COLO668 (cell line): ENCODE measurements around the gene USB1.

Experiments used
- DNase-seq: peaks from one replicate; lab custom pipeline; 2025; ENCODE audit not compliant: unreplicated experiment; lab: John Stamatoyannopoulos, UW

Gene USB1

DNA sequence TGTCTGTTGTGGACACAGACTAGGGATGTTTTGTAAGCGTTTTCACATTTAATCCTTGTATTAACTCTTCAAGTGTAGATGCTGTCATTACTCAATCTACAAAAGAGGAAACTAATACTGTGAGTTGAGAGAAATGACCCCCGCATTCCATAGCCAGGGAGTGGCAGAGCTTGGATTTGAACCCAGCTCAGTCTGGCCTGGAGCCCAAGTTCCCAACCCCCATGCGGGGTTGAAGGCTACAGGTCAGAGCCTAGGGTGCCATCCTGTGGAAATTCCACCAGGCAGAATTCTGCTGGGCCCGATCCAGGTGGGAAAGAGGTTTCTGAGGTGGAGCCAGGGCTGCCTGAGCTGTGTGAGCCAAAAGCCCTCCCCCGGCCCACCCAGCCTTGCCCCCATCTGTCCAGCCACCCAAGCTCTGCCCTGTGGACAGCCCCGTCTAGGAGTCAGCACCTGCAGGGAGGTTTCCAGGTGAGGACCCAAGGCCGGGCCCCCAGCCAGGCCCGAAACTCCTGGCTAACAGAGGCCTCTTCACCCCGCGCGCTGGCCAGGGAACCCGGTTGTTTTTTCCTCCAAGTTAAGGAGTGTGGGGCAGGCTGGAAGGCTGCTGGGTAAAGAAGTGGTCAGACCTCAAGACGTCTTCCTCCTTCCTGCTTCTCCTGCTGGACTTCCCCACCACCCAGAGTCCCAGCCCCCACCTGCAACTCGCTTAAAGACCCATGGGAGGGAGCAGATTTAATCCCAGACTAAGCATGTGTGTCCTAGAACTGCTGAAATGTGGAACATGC lies 30.0 kb downstream of the USB1 start:
- DNase-seq, result no peak

DNA sequence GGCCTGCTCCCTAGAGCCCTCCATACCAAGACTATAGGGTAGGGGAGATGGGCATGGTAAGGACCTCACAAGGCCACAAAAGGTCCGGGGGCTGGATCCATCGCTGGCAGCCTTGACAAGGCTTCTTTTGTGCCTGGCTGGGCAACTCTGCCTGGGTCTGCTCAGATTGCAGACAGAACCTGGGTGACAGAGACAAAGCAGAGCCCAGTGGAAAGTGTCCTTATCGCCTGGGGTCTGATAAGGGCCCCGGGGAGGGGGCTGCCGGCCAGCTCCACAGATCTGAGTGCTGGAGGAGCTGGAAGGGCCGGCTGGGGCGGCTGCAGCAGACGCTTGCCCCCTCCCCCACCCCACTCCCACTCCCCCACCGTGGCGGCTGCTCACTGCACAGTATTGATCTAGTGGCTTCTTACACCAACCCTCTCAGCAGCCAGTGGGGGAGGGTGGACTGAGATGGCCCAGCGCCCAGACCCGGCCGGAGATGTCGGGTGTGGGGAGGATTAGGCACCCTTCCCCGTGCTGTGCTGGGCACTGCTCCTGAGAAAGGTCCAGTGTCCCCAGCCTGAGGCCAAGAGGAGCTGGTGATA lies 31.6 kb downstream of the USB1 start:
- no peak for DNase-seq

DNA sequence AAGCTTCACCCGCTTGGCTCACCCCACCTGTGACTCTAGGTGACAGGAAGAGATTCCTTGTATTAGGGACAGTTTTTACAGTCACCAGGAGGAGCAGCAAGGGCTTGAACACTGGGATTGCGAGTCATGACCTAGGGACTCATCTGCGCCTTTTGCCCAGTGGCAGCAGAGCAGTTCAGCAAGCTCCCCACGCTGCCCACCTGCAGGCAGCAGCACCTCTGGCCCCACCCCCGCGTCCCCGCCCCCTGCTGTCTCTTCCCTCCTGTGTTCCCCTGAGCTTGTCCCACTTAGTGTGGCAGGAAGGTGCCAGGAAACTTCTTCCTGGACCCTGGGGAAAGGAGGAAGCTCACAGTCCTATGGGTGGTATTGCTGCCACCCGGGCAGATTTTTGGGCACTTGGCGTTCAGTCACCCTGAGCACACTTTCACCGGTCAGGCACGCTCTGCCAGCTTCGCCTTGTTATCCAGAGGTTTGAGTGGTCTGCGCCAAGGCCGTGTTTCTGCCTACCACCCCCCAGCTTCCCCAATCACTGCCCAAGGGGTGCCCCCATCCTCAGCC lies 33.0 kb downstream of the USB1 start:
- DNase-seq, result no peak

DNA sequence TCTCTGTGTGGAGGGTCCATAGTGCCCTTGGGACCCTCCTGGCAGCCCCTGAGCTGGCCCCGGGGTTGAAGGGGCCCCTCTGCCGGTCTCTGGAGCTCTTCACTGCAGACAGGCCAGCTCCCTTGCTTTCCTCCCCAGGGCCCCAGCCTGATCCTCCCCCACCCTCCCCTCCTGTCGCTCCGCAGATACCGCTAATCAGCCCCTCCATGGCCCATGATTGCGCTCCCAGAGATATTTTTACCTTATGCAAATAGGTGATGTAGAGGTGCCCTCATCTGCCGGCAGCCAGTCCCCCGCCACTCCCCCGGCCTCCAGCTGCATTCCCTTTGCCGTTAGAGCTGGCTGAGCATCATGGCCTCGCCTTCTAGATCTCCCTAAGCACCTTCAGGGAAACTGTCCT lies 33.6 kb downstream of the USB1 start:
- no peak for DNase-seq

DNA sequence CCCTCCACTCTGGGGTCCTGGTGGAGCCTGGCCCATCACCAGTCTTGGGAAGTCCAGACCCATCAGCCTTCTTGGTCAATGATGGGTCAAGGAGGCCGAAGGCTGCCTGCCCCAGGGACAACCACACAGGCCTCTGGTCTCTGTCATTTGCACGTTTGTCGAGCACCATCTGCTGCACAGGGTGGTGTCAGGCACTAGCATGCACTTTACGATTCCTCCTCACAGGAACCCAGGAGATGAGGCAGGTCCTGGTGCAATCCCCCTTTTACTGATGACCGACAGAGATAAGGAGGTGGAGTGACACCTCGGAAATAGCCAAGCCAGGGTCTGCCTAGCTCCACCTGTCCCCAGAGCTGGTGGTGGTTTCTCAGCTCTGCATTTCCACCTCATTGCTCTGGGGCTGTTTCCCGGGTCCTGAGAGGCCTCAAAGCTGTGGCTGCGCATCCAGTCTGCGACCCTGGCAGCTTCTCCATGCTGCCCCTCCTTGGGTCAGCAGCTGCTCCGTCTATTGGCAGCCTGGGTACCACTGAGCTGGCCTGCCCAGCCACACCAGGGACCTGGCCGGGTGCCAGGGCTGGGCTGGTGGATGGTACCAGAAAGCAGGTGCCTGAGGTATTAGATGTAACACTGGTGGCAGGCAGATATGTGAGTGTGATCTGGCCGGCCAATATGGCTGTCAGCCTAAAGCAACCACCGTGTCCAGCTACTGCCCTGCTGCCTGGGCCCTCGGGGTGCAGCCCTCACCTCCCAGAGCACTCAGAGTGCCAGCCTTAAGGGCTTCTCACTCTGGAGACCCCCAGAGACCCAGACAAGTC lies 34.4 kb downstream of the USB1 start:
- DNase-seq, result peak; percentile 52

DNA sequence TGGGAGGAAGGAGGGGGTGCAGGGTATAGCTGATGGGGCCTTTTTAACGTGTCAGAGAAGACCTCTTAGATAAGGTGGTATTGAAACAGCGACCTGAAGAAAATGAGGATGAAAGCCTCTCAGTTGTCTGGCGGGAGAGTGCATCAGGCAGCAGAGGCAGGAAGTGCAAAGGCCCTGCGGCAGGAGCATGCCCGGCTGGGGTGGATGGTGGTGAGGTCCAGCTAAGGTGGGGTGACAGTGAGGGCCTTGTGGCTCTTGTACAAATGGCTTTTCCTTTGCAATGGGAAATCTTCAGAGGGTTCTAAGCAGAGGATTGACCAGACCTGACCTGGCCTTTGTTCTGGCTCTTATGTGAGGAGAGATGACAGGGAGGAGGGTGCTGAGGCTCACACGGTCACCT lies 35.7 kb downstream of the USB1 start:
- no peak for DNase-seq

DNA sequence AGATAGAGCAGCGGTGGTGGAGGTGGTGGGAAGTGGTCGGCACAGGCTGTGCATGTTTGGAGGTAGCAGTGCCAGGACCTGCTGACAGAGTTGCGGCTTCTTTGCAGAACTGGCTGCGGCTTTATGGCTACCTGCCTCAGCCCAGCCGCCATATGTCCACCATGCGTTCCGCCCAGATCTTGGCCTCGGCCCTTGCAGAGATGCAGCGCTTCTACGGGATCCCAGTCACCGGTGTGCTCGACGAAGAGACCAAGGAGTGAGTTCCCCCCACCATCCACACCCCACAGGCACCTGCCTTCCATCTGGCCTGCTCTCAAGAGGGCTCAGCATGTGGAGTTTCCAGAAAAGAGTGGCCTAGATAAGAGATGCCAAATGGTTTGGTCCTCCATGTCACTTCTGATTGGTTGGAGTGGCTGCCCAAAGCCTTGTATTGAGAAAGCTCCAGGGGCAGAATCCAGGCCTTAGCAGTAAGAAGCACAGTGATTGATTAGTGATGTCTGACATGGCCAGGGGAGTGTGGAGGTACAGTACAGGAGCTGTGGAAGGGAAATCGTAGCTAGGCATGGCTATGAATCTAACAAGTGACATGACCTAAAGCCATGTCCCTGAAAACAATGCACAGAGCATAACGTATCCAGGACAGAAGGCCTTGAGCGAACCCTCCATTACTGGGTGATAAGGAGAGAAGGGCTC lies 36.3 kb downstream of the USB1 start:
- DNase-seq, result no peak

DNA sequence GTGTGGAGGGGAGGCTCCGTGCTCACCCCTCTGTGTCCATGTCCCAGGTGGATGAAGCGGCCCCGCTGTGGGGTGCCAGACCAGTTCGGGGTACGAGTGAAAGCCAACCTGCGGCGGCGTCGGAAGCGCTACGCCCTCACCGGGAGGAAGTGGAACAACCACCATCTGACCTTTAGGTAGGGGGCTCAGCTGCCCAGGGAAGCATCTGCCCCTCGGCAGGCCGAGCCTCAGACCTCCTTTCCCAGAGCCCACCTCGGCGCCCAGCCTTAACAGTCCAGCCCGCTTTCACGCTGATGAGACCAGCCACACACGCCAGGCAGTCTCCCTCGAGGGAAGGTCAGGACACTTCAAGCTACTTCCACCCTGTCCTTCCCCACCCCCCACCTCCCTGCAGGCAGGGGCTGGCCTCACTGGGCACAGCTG lies 37.0 kb downstream of the USB1 start:
- no peak for DNase-seq

DNA sequence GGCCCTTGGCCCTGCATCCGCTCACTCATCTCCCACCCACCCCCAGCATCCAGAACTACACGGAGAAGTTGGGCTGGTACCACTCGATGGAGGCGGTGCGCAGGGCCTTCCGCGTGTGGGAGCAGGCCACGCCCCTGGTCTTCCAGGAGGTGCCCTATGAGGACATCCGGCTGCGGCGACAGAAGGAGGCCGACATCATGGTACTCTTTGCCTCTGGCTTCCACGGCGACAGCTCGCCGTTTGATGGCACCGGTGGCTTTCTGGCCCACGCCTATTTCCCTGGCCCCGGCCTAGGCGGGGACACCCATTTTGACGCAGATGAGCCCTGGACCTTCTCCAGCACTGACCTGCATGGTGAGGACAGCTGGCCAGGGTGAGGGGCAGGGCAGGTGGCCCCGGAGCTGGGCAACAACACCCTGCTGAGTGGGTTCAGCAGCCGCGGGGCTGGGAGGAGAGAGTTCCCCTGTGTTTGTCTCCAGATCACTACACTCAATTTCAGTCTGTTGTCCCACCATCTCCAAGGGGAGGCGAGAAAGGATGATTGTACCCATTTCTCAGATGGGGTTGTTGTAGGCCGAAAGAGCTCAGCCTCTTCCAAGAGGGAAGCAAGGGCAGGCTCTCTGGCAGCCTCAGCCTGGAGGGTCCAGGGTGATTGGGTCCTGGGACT lies 38.8 kb downstream of the USB1 start:
- no peak for DNase-seq

DNA sequence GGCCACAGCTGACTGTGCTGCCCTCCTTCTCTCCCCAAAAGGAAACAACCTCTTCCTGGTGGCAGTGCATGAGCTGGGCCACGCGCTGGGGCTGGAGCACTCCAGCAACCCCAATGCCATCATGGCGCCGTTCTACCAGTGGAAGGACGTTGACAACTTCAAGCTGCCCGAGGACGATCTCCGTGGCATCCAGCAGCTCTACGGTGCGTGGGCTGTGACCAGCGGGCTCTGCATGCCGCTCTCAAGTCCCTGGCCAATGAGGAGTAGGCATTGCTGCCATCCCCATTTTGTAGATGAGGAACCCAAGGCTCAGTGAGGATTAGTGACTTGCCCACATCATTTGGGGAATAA lies 39.3 kb downstream of the USB1 start:
- DNase-seq, result no peak

DNA sequence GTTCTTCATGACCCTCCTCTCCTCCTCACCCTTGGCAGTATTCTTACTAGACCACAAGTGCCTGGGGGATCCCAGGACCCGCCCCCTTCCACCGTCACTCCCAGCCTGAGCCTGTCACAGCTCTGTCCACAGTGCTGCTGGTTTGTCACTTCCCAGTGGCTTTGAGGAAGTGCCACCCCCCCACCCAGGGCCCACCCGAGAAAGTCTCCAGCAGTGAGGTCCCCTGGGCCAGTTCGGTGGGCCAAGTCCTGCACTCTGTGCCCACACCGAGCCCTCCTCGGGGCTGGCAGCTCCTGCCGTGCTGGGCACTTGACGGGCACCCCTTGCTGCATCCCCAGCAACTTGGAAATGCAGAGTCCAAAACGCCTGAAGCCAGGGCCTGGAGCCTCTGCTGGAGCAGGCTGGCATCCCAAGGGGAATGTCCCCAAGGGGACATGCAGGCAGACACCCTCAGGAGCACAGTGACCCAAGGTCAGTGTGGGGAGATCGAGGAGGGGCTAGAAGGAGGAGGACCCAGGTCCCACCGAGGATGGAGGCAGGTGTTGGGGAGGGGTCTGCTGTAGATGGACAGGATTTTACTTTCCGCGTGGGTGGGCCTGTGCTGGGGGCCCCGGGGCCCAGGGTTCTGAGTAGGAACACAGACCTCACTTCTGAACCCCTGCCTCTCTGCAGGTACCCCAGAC lies 39.9 kb downstream of the USB1 start:
- no peak for DNase-seq

DNA sequence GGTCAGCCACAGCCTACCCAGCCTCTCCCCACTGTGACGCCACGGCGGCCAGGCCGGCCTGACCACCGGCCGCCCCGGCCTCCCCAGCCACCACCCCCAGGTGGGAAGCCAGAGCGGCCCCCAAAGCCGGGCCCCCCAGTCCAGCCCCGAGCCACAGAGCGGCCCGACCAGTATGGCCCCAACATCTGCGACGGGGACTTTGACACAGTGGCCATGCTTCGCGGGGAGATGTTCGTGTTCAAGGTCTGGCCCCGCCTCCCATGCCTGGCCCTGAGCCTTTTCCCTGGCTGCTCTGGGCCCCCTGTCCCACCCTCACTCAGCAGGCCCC lies 40.4 kb downstream of the USB1 start:
- DNase-seq, result no peak

DNA sequence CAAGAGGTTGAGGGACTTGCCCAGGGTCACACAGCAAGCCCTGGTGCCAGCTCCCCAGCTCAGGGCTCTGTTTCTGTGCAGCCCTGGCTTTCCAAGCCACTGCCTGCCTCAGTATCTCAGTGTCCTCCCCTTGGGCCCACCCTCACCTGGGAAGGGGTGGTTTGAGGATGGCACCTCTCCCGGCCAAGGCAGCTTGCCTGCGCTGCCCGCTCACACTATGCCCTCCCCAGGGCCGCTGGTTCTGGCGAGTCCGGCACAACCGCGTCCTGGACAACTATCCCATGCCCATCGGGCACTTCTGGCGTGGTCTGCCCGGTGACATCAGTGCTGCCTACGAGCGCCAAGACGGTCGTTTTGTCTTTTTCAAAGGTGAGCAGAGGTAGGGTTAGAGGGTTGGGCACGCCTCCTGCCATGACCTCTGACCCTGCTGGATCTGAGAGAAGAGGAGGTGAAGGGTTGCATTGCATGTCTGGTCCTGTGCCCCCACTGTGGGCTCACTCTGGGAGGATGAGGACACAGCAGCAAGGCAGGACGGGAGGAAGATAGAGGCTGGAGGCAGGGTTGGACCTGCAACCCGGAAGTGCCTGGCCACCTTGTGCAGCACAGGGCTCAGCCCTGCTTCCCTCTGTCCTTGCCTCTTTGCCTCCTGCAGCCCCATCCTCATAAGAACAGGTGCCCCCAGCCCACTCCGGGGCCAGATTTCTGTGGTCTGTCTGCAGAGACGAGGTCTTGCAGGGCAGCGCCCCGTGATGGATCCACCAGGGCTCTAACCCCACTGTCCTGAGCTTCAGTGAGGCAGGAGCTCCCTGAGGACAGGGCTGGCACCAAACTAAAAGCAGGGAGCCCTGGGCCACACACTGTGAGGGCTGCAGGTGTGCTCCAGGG lies 41.0 kb downstream of the USB1 start:
- DNase-seq, result no peak

DNA sequence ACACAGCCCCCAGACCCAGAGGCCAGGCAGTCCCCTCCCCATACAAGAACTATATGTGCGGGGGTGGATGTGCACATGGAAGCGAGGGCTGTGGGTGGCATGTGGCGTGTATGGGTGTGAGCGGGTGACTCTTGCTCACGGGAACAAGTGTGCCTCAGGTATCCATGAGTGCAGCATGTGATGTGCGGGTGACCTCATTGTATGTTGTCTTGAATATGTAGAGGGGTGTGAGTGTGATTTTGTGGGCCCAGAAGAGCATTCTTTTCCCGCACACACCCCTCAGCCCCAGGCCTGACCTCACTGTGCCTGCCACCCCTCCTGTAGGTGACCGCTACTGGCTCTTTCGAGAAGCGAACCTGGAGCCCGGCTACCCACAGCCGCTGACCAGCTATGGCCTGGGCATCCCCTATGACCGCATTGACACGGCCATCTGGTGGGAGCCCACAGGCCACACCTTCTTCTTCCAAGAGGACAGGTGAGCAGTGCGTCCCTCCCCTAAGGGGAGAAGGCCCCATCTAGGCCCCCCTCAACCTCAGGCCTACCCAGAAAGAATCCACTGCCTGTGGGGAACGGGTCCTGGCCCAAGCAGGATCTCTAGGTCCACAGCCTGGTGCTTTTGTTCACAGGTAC lies 41.8 kb downstream of the USB1 start:
- DNase-seq, result no peak

DNA sequence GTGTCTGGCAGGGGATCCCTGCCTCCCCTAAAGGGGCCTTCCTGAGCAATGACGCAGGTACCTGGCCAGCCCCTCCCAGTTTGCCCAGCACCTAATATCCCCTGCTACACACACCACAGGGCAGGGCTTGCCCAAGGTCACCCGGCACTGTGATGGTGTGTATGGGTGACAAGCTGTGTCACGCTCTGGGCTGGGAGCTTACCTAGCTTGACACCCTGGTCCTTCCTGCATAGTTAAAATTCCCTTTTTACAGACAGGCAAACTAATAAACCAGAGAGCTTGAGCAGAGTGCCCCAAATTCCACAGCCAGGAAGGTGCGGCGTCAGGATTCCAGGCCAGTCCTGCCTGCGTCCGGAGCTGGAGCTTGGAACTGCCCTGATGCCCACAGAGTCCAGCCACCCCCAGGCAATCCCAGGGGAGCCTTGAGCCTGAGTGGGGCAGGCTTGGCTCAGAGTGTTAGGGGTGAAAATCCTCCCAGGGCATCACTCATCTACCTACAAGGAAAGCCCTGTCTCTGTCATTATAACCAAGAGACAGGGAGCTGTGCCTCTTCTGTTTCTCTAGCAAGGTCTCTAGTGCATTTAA lies 42.5 kb downstream of the USB1 start:
- DNase-seq, result no peak

DNA sequence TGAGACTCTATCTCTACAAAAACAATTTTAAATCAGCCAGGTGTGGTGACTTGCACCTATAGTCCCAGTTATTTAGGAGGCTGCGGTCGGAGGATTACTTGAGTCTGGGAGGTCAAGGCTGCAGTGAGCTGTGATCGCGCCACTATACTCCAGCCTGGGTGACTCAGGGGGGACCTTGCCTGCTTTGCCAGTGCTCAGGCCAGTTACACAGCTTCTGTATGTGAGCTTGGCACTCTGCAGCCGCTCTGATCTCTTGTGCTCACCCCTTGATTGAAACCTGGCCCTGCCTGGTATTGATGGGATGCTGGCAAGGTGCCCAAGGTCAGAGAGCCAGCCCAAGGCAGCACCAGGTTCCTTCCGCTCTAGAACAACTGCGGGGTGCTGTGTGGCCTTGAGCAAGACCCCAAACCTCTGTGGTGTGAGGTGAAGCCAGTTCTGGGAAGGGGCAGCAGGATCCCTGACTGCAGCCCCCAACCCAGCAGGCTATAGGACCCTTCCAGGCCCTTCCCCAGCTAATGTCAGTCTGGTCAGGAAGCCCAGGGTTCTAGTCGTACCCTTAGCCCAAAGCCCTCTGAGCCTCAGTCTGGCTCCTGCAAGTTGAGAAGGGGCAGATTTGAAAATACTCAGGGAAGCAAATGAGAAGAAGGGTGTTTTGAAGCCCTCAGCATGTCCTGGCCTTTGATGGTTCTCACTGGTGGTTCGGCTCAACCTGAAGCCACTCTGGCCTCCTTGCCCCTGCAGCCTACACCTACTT lies 43.2 kb downstream of the USB1 start:
- no peak for DNase-seq

DNA sequence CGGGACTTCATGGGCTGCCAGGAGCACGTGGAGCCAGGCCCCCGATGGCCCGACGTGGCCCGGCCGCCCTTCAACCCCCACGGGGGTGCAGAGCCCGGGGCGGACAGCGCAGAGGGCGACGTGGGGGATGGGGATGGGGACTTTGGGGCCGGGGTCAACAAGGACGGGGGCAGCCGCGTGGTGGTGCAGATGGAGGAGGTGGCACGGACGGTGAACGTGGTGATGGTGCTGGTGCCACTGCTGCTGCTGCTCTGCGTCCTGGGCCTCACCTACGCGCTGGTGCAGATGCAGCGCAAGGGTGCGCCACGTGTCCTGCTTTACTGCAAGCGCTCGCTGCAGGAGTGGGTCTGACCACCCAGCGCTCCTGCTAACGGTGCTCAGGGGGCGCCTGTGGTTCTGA lies 43.9 kb downstream of the USB1 start:
- no peak for DNase-seq
